Posterior cingulate gyrus (tissue), 11 donors: ENCODE results near the gene XYLT1.
A peak's percentile ranks its signal among the peaks of the same experiment; 100 is the strongest.
"Not testable (repeated sequence)": the region's sequence is repeated elsewhere in the genome, so short reads cannot be mapped to it uniquely, and the experiment has no call there.

ENCODE experiments used
- DNase-seq, 10 donors: peaks; one replicate each; pipeline versions ENCODE4 v3.0.0 to v3.0.0-alpha.2; 2020 to 2021; ENCODE audit warnings: mixed read lengths in 3 of 10
- intact Hi-C: fragments of 100-400 bp; cut with DNase I; formaldehyde crosslinking; loops from one replicate; pipeline ENCODE4 v1.15.1; 2023

XYLT1 gene

DNA sequence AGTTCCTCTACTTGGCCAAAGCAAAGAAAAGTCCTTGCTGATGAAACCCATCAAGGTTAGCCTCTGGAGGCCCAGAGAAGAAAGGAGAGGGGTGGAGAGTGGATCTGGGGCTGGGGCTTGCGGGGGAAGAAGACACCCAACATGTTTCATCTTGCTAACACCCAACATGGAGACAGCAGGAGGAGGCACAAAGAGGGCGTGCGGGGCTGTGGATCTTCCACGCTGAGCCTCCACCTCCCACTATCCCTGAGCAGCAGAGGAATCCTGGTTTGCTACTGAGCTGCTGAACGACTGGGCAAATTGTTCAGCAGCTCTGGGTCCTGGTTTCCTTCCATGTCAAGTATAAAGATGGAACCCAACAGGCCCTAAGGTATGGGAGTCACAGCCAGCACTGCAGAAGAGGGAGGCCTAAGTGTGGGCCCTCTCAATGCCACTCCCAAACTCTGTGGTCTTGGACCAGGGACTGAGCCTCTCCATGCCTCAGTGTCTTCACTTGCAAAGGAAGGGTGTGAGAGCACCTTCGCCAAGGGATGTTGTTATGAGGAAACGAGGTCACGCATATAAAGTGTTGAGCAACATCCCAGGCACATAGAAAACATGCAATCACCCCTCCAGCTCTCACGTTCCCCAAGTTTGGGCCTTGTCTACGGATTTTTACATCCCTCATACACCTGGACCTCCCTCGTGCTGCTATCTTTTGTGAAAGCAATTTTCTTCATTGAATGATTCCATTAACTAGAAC, 122.5 kb downstream of the XYLT1 start:
- intact Hi-C loops: no loop called here
- peak in 1 of 10 donors; percentile 55 for DNase-seq

DNA sequence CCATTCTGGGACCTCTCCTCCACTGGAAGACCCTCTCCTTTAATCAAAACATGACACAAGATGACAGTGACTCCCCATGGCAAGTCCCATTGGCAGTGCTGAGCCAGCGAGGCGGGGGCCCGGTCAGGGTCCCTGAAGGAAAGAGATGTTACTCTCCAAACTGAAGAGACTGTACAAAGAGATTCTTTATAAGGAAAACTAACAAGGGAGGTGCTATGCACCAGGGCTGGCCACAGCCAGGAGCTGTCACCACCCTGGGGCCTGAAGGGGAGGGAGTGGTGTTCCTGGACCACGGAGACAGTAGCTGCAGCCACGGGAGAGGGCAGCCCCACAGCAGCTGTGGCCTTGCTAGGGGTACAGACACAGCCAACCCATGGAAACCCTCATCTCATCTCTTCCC, 123.1 kb downstream of the XYLT1 start:
- peak in 1 of 10 donors; percentile 14 for DNase-seq
- intact Hi-C loops: no loop called here

DNA sequence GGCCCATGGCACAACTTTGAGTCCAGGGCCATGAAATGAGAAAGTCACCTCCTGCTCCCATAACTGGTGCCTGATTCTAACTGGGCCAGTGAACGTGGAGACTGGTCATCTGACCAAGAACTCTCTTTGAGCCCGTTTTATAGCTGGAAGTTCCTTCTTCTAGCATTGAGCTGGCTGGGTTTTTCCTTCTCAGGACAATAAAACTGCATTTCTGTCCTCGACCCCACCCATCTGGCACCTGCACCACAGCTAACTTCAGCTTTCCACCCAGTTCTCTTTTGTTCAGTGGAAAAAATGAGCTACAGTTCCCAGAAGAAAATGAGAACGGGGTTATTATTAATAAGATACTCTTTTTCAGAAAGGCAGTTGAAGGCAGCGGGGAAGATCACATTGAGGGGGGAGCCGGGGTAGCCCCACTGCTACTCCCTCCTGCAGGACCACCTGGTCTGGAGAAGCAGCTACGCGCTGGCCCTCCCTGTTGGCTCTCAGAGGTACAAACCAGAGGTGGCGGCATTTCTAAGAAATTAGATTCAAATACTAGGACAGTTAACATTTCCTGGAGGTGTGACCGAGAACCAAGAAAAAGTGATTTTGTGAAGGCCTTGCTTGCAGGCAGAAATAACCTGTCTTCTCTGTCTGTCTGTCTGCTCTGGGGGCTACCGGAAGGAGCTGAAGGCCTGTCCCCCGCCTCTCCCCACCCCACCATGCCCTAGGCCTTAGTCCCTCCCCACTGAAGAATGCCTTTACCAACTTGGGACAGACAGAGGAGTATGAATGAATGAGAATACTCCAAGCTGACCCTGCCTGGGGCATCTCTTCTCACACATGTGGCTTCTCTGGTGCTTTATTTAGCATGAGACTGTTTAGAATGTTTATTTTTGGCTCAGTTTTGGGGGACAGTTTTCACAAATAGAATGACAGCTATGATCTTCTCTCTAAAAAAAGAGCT, 123.9 kb downstream of the XYLT1 start:
- intact Hi-C loops: no loop called here
- peak in 1 of 10 donors; percentile 42 for DNase-seq

DNA sequence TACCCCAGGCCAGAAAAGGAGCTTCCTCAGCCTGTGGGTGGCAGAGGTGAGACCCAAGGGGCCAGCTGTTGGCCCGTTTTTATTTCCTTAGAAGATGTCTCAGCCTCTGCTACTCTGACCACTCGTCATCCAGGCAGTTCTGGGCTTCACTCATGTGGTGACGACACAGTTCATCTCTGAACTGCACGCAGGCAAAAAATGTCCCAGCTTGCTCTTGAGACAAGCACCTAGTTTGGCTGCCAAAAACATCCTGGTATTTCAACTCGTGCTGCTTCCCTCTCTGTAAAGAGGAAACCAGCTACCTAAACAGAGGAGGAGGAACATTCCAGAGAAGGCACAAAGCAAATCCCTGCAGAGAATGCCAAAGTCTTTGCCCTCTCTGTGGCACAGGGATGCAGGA, 125.7 kb downstream of the XYLT1 start:
- intact Hi-C loops: no loop called here
- DNase-seq: no peak

DNA sequence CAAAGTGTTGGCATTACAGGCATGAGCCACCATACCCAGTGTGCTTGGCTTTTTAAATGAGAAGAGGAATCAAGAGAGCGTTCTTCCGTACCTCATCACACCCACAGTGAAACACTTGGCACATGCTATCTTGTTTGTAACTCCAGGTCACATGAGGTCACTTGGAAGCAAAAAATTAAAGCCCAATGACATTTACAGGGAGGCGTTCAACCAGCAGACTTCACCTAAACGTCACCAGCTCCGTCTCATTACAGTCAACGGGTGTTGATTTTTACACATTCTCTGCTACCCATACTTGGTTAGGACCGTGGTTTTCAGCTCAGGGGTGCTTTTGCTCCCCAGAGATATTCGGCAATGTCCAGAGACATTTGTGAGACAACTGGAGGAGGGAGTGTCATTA, 127.0 kb downstream of the XYLT1 start:
- DNase-seq: no peak
- intact Hi-C loops: no loop called here

DNA sequence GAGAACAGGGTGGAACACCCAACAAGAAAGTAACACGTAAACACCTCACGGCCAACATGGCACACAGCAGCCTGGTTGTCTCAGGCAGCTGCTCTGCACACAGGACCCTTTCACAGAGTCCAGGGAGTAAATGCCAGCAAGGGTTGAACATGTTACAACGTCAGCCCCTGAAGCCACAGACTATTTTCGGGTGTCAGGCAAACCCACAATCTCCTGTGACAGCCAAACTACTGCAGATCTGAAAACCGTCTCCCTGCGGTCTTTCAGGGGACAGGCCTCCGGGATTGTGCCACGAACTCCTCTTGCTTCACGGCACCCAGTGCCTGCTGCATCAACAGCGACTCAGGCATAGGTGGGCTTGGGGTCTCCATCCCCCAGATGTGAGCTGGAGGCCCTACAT, 127.7 kb downstream of the XYLT1 start:
- DNase-seq: no peak
- intact Hi-C loops: no loop called here

DNA sequence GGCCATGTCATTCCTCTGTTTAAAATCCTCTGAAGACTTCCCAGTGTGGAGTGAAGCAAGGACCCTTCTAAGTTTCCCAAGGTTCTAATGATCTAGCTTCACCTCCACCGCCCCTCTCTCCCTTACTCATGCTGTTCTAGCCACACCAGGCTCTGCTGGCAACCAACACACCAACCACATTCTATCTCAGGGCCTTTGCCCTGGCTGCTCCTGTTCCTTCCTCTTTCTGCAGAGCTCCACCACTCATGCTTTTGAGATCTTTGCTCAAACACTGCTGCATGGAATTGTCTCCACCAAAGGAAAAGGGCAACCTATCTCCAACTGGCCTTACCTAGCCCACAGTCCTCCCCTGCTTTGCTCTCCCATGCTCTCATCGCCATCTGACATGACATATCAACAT, 128.7 kb downstream of the XYLT1 start:
- no peak for DNase-seq
- intact Hi-C loops: no loop called here

DNA sequence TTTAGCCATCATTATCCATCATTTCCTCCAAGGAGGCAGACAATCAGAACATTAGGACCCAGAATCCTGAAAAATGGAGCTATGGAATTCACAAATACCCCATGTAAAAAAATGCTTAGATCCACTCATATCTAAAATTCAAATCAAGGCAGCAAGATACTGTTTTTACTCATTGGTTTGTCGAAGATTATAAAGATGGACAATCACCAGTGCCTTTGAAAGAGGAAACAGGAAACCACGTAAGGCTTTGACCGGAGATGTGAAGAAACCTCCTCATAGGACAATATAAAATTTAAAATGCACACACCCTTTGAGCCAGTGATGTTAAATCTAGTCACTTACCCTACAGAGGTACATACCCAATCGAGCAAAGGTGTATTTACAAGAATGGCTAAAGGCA, 130.0 kb downstream of the XYLT1 start:
- intact Hi-C loops: no loop called here
- DNase-seq: no peak

DNA sequence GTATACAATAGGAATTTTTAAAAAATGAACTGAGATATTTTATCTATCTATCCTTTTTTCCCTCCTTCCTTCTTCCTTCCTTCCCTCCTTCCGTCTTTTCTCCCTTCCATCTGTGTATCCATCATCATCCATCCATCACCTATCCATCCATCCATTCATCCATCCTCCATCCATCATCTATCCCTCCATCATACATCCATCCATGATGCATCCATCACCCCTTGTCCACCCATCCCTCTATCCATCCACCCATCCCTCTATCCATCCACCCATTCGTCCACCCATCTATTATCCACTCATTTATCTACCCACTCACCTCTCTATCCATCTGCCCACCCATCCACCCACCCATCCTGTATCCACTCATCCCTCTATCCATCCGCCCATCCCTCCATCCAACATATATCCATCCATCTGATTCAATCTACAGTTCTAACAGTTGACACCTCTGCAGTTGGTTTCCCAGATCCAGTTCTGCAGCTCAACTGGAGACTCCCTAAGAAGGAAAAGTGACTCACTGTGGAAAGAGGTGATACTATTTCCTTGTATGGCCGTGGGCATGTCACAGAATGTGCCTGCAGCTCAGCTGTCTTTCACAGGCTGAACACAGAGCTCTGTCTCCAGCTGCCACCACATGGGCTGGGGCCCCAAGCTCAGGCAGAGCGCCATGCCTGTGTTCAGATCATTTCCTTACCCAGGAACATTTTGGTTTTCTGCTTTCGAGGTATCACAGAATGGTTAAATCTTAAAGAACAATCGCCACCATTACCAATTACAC, 130.8 kb downstream of the XYLT1 start:
- DNase-seq: peak in 4 of 10 donors; percentile 35 to 91 (median 71)
- intact Hi-C loops: no loop called here

DNA sequence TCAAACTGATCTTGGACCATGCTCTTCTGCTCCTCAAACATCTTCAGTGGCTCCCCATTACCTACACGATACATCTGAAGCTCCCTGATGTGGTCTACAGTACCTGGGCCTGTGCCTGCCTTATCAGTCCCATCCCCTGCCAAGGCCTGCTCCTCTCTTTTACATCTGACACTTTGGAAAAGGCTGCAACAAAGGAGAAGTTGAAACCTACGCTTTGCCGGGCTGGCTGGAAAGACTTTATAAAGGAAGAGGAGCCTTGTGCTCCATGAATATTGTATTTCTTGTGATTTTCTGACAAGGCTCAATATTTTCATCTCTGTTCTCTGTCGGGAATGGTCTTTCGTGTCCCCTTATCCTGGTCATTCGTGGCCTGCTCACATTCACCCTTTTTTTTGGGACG, 132.5 kb downstream of the XYLT1 start:
- intact Hi-C loops: no loop called here
- no peak for DNase-seq

DNA sequence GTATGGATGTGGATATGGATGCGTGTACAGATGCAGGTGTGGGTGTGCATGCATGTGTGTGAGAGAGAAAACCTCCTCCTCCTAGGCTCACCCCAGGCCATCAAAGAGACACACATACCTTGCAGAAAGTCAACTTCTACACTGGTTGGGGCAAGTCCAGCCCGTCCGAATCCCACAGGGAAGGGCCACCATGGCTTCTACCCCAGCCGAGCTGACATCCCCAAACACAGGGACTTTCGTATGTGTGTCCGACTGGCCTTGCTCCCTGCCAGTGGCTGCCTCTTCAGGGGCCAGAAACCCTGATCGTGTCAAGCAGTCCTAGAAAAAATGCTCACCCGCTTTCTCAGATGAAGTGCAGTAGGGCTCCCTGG, 134.2 kb downstream of the XYLT1 start:
- intact Hi-C loops: no loop called here

DNA sequence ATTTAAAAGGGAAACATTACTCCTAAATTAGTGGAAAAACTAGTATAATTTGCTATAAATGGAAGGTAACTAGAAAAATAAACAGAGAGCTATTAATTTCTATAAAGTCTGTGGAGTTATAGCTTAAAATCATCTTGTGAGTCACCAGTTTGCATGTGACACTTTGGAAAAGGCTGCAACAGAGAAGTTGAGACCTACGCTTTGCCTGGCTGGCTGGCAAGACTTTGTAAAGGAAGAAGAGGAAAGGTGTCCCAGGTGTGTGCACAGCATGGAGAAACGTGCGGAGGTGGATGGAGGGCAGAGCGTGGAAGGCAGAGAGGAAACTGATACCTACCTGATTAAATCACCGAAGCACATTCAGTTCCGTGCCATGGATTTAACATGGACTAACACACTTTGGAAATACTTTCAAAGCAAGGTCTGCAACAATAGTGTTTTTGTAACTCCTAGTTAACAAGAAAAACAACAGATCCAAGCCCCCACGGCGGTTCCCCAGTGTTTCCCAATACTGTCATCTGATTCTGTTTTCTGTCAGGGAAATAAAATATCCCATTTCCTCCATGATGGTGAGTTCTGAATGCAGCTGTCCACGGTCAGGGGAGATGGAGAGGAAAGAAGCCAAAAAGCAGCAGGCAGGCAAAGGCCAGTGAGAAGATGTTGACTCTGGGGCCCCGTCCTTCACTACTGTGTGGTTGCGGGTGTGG, 134.8 kb downstream of the XYLT1 start:
- DNase-seq: peak in 1 of 10 donors; percentile 51
- intact Hi-C loops: no loop called here

More for the DNA sequence above, 134.2 kb downstream of the XYLT1 start:
- peak in 1 of 10 donors; percentile 63 for DNase-seq

DNA sequence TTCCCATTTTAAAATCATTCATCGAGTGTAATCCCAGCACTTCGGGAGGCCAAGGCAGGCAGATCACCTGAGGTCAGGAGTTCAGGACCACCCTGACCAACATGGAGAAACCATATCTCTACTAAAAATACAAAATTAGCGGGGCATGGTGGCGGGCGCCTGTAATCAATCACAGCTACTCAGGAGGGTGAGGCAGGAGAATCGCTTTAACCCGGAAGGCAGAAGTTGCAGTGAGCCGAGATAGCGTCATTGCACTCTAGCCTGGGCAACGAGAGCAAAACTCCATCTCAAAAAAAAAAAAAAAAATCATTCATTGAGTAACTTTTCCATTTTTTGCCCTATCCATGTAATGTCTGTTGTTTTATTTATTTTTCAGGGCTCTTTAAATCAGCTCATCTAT, 135.4 kb downstream of the XYLT1 start:
- intact Hi-C loops: not testable (repeated sequence)

DNA sequence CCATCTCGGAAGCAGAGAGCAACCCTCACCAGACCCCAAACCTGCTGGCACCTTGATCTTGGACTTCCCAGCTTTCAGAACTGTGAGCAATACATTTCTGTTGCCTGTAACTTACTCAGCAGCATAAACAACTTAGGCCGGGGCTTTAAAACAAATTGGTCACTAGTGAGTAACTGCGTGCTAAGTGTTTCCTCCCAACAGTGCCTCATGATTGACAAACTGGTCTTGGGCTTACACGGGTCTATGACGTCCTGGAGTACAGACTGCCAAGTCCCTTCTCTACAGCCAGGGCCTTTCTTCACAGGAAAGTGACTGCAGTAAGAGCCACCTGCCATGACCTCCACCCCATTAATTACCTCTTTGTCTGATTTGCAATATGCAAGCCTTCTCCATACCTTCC, 136.7 kb downstream of the XYLT1 start:
- intact Hi-C loops: no loop called here
- no peak for DNase-seq

More for the DNA sequence above, 135.4 kb downstream of the XYLT1 start:
- DNase-seq: not testable (repeated sequence)

DNA sequence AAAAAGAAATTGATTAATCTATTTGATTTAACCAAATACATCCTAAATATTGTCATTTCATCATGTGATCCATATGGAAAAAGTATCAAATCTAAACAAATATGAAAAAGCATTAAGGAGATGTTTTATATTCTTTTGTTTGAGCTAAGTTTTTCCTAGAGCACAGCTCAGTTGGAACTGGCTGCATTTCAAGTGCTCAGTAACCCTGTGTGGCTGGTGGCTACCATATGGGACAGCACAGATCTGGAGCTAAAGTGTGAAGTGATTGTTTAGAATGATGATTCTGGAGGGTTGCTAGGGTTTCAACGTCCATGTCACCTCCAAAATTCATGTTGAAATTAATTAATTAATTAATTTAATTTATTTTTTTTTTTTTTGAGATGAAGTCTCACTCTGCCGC, 137.5 kb downstream of the XYLT1 start:
- intact Hi-C loops: no loop called here
- DNase-seq: peak in 1 of 10 donors; percentile 34

DNA sequence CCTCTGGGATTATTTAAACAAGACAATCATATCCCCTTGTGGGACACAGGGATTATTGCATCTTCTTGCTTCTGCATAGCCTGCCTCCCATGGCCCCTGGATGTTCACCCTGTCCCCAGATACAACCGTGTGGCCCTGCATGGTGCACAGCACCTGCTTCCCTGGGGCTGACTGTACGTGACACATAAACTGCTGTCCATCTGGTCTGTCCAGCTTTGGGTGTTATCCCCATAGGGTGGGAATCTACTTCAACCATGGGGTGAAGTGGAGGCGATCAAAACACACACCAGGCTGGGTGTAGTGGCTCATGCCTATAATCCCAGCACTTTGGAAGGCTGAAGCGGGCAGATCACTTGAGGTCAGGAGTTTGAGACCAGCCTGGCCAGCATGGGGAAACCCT, 138.8 kb downstream of the XYLT1 start:
- intact Hi-C loops: no loop called here
- peak in 1 of 10 donors; percentile 21 for DNase-seq

DNA sequence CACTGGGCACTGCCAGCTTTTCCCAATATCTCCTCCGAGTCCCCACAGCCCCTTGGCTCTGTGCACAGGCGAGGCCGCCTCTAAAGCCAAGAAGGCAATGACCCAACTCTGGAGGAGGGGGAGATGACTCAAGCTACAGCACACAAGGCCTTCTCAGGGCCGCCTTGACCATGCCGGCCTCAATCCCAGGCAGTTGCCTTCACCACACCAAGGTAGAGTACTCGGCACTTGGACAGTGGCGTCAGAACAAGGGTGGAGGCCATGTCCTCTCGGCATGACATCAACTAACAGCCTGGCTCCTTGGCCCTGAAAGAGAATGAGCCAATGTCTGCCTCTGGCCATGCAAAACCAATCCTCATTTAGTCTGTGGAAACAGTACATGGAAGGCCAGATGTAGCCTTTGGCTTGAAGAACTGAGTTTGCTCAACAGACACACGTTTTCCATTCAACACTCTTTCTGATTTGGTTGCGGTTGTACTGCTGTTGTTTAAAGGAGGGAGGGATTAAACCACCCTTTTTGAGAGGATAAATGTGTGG, 139.6 kb downstream of the XYLT1 start:
- DNase-seq: peak in 1 of 10 donors; percentile 81

DNA sequence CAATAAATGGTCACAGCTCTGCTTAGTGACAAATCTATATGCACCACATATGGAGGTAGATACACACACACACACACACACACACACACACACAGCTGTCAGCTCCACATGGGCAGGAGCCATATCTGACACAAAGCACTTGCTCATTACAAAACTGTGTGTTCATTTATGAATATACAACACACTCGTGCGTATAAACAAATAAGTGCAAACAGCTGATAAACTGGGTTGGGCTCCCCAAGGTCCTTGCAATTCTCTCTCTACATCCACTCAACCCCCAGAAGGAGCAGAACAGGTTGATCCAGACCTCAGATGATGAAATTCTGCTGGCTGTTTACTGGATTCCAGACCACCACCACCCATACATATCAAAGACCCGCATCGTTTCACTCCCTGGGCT, 140.7 kb downstream of the XYLT1 start:
- intact Hi-C loops: no loop called here

More for the DNA sequence above, 139.6 kb downstream of the XYLT1 start:
- intact Hi-C loops: no loop called here

DNA sequence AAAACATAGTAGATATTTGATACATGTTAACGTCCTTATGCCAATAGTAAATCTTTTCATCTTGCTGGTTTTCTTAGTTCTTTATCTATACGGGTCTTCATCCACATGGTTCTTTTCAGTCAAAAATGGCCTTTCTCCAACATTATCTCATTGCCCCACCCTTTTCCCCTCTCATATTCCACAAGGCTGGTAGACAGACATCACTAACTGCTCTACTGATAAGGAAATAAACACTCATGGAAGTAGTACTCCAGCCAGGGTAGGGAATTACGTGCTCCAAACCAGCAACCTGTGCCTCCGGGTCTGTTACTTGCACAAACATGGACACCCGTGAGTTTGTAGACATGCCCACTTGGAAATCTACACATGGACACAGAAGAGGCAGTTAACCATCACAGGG, 141.4 kb downstream of the XYLT1 start:
- intact Hi-C loops: no loop called here

More for the DNA sequence above, 140.7 kb downstream of the XYLT1 start:
- DNase-seq: no peak

DNA sequence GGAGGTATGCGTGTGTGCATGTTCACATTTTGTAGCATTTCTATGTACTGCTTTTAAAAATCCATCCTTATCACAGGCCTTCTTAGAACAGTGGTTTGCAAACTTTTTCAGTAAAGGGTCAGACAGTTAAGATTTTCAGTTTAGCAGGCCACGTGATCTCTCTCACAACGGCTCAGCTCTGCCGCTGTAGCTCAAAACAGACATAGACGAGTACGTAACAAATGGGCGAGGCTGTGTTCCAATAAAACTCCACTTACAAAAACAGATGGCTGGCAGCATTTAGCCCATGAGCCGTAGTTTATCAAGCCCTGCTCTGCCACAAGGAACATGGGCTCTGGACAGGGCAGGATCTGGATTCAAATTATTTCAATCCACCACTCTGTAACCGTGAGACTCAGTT, 141.8 kb downstream of the XYLT1 start:
- intact Hi-C loops: no loop called here
- peak in 1 of 10 donors; percentile 43 for DNase-seq

More for the DNA sequence above, 141.4 kb downstream of the XYLT1 start:
- peak in 1 of 10 donors; percentile 13 for DNase-seq
